ENCODE data around the gene PDE6B.

Gene PDE6B

GRCh38 chr4:621296-622070, 3.9 kb upstream of the PDE6B start:
- TF ChIP-seq, protein P1, sequence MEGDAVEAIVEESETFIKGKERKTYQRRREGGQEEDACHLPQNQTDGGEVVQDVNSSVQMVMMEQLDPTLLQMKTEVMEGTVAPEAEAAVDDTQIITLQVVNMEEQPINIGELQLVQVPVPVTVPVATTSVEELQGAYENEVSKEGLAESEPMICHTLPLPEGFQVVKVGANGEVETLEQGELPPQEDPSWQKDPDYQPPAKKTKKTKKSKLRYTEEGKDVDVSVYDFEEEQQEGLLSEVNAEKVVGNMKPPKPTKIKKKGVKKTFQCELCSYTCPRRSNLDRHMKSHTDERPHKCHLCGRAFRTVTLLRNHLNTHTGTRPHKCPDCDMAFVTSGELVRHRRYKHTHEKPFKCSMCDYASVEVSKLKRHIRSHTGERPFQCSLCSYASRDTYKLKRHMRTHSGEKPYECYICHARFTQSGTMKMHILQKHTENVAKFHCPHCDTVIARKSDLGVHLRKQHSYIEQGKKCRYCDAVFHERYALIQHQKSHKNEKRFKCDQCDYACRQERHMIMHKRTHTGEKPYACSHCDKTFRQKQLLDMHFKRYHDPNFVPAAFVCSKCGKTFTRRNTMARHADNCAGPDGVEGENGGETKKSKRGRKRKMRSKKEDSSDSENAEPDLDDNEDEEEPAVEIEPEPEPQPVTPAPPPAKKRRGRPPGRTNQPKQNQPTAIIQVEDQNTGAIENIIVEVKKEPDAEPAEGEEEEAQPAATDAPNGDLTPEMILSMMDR (IDR thresholded peaks at IDR 0.05; ENCODE audit: extremely low read depth, missing control alignments): no peak
- no peak for DNase-seq (ENCODE audit: low spot score)

- TF ChIP-seq, protein P1 (IDR thresholded peaks at IDR 0.05; ENCODE audit: extremely low read depth, missing control alignments): no peak
- no peak for DNase-seq (ENCODE audit: low spot score)
These were observed 3.0 kb upstream of the PDE6B start for GRCh38 chr4:622071-622995.

DNA sequence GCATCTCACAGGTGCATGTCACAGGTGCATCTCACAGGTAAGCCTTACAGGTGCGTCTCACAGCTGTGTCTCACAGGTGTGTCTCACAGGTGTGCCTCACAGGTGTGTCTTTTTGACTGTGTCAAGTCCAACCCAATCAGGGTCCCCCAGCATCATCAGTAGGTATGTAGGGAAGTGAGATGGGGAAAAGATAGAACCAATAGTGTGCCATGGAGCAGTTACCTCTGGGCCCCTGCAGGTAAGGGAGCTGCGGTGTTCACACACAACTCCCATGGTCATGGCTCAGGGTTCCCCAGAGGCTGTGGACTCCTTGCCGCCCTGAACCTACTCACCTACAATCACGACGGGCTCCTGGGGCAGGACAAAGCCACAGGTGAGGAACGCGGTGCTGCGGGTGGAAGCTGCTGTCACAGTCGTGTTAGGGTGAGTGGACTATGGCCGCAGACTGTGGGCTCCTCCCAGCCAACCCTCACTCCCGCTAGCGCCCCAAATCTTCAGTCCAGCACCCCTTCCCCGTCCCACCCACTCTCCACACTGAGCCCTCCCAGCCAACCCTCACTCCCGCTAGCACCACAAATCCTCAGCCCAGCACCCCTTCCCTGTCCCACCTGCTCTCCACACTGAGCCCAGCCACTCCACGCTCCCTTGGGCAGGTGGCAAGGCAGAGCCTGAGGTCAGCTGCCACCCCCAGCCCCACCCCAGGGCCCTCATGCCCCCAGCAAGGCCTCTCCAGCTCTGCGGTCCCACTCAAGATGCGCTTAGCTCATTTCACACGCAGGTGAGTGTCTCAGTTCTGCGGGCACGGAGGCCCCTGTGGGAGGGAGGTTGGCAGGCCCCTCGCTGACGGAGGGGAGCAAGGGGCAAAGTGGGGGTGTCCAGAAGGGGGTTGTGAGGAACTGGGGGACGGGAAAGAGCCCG, 2.1 kb upstream of the PDE6B start:
- TF ChIP-seq, protein P1 (IDR thresholded peaks at IDR 0.05; ENCODE audit: extremely low read depth, missing control alignments): no peak
- no peak for DNase-seq (ENCODE audit: low spot score)

GRCh38 chr4:623914-624566, 1.3 kb upstream of the PDE6B start:
- TF ChIP-seq, protein P1 (IDR thresholded peaks at IDR 0.05; ENCODE audit: extremely low read depth, missing control alignments): no peak
- no peak for DNase-seq (ENCODE audit: low spot score)

- TF ChIP-seq, protein P1 (IDR thresholded peaks at IDR 0.05; ENCODE audit: extremely low read depth, missing control alignments): no peak
- no peak for DNase-seq (ENCODE audit: low spot score)
These were observed 323 bp downstream of the PDE6B start for GRCh38 chr4:625631-626161.

GRCh38 chr4:626201-627091, 1.1 kb downstream of the PDE6B start:
- TF ChIP-seq, protein P1 (IDR thresholded peaks at IDR 0.05; ENCODE audit: extremely low read depth, missing control alignments): no peak
- DNase-seq (ENCODE audit: low spot score): peak; percentile 15

Measured in GM20000 (cell line).